Measurements from ENCODE around the gene LIF. TPM values are rescaled to one million over a fixed set of nuclear protein-coding genes. Genes with fewer than 3 reads are reported as not detected.

The LIF gene
- total RNA-seq, 1 experiment from 2014 or later = 8.0 TPM

GRCh38 chr22:30214703-30215407, 31.7 kb downstream of the LIF start:
- POLR2A ChIA-PET = no interaction called here
- Histone ChIP-seq H3K9me3 (no peaks in the 10 kb centered on the region), H3K4me3 (ENCODE audit: low read depth, low read length) (no peak overlapping the region), H3K4me1 (peaks cover 50% of the 10 kb centered on the region), H3K36me3 (ENCODE audit: control insufficient read depth, insufficient read depth, low read length) (no peaks in the 10 kb centered on the region), H3K27me3 (replicated peaks; ENCODE audit: control insufficient read depth, insufficient read depth, low read length) (no peaks in the 10 kb centered on the region)
- Mint-ChIP-seq H3K27me3 (ENCODE audit: insufficient read depth, unreplicated experiment) (no peaks in the 10 kb centered on the region), H3K27ac (ENCODE audit: unreplicated experiment) (peak overlapping the region; percentile 84), H3K36me3 (ENCODE audit: insufficient read depth, unreplicated experiment) (peaks cover 5% of the 10 kb centered on the region), H3K4me1 (ENCODE audit: low read depth, unreplicated experiment) (peaks cover 45% of the 10 kb centered on the region), H3K4me3 (ENCODE audit: unreplicated experiment) (no peak overlapping the region), H3K9me3 (ENCODE audit: unreplicated experiment) (no peaks in the 10 kb centered on the region)
- no TSS peak for BruUV-seq (replicated peaks)
- intact Hi-C loops (cut with micrococcal nuclease; ENCODE audit: unreplicated experiment) = no loop called here
- DNase-seq = no peak
- TF ChIP-seq CTCF (IDR thresholded peaks at IDR 0.05; ENCODE audit: insufficient read depth in 1 of 2, low read depth in 1 of 2, low read length in 1 of 2, severe bottlenecking in 1 of 2, unreplicated experiment in 1 of 2) = no peak
- CTCF ChIA-PET = interaction anchor here (1.2 kb wide), 1 partner anchor 73 kb away, joined by 4 read pairs; no protein-coding TSS in a partner anchor

DNA sequence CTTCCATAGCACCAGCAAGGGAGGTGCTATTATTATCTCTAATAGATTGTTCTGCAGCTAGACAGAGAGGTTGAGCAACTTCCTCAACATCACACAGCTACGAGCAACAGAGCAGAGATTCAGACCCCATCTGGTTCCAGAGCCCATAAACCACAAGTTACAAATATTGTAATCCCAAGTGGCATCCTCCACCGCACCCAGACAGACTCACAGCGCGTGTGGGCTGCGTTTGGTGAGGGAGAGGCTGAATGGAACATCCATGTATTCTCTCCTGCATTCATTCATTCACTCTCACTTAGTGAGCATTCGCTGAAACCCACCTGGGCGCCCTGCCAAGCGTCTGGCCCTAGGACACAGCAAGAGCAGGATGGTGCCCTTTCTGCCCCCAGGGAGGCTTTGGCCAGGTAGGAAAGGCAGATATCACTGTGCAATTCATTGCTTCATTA, 33.5 kb downstream of the LIF start:
- peak overlapping the region; percentile 97 for H3K27ac Mint-ChIP-seq (ENCODE audit: unreplicated experiment)

More for the DNA sequence above, 33.5 kb downstream of the LIF start:
- no peaks in the 10 kb centered on the region for H3K36me3 ChIP-seq (ENCODE audit: control insufficient read depth, insufficient read depth, low read length)
- no peaks in the 10 kb centered on the region for H3K27me3 ChIP-seq (replicated peaks; ENCODE audit: control insufficient read depth, insufficient read depth, low read length)
- intact Hi-C loops (cut with micrococcal nuclease; ENCODE audit: unreplicated experiment) = loop anchor here (1.0 to 2.0 kb wide), 3 partner anchors 17 to 104 kb away; no protein-coding TSS in a partner anchor
- TF ChIP-seq CTCF (IDR thresholded peaks at IDR 0.05; ENCODE audit: insufficient read depth in 1 of 2, low read depth in 1 of 2, low read length in 1 of 2, severe bottlenecking in 1 of 2, unreplicated experiment in 1 of 2) = no peak
- Mint-ChIP-seq H3K9me3 (ENCODE audit: unreplicated experiment) (no peaks in the 10 kb centered on the region), H3K27me3 (ENCODE audit: insufficient read depth, unreplicated experiment) (no peaks in the 10 kb centered on the region), H3K4me1 (ENCODE audit: low read depth, unreplicated experiment) (peaks cover 53% of the 10 kb centered on the region), H3K4me3 (ENCODE audit: unreplicated experiment) (no peak overlapping the region), H3K36me3 (ENCODE audit: insufficient read depth, unreplicated experiment) (peaks cover 11% of the 10 kb centered on the region)
- TSS peak; percentile 42 for BruUV-seq (replicated peaks)
- CTCF ChIA-PET = interaction anchor here (1.2 kb wide), 2 partner anchors 43 to 75 kb away, joined by 5 read pairs; no protein-coding TSS in a partner anchor
- H3K9me3 ChIP-seq = no peaks in the 10 kb centered on the region
- DNase-seq = no peak
- POLR2A ChIA-PET = interaction anchor here (0.5 to 1.0 kb wide), 3 partner anchors 33 to 144 kb away, joined by 4 to 5 read pairs (median 4); partner anchors contain the start of genes CCDC157, SF3A1 and TBC1D10A
- peaks cover 65% of the 10 kb centered on the region for H3K4me1 ChIP-seq
- no peak overlapping the region for H3K4me3 ChIP-seq (ENCODE audit: low read depth, low read length)
